ENCODE data around the gene NUDT21.
"Not testable (repeated sequence)": the region's sequence is repeated elsewhere in the genome, so short reads cannot be mapped to it uniquely, and the experiment has no call there.

The NUDT21 gene

DNA sequence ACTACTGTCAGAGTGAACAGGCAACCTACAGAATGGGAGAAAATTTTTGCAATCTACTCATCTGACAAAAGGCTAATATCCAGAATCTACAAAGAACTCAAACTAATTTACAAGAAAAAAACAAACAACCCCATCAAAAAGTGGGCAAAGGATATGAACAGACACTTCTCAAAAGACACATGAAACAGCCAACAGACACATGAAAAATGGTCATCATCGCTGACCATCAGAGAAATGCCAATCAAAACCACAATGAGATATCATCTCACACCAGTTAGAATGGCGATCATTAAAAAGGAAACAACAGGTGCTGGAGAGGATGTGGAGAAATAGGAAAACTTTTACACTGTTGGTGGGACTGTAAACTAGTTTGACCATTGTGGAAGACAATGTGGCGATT is 54.4 kb downstream of the NUDT21 start:
- 0 out of 2 replicates have a peak, but pooled peaks cover 13% of the 10 kb centered on the region for H3K36me3 ChIP-seq (ENCODE audit: insufficient read depth, low read length)
- not testable (repeated sequence) for H3K27me3 ChIP-seq (ENCODE audit: insufficient read depth, low read length); H3K9ac ChIP-seq (ENCODE audit: low read depth, low read length); H3K4me1 ChIP-seq (ENCODE audit: insufficient read depth, low read length); H3K4me3 ChIP-seq (ENCODE audit: low read length); H3K9me3 ChIP-seq (ENCODE audit: insufficient read depth, low read depth, low read length); H3K27ac ChIP-seq (ENCODE audit: low read depth, low read length)
- 82% methylated on average over 2 of the region's 3 CpGs for WGBS

GRCh38 chr16:56389554-56389953 is 61.6 kb downstream of the NUDT21 start:
- H3K4me1 ChIP-seq (ENCODE audit: insufficient read depth, low read length): no peaks in the 10 kb centered on the region
- no peak overlapping the region for H3K4me3 ChIP-seq (ENCODE audit: low read length)
- 93% methylated on average over 3 of the region's 3 CpGs for WGBS
- H3K9ac ChIP-seq (ENCODE audit: low read depth, low read length): no peak overlapping the region
- H3K9me3 ChIP-seq (ENCODE audit: insufficient read depth, low read depth, low read length): peaks cover 8% of the 10 kb centered on the region
- H3K27me3 ChIP-seq (ENCODE audit: insufficient read depth, low read length): no peaks in the 10 kb centered on the region
- no peak overlapping the region for H3K27ac ChIP-seq (ENCODE audit: low read depth, low read length)
- H3K36me3 ChIP-seq (ENCODE audit: insufficient read depth, low read length): peaks cover 43% of the 10 kb centered on the region

GRCh38 chr16:56388209-56388608 is 62.9 kb downstream of the NUDT21 start:
- peaks cover 50% of the 10 kb centered on the region for H3K36me3 ChIP-seq (ENCODE audit: insufficient read depth, low read length)

DNA sequence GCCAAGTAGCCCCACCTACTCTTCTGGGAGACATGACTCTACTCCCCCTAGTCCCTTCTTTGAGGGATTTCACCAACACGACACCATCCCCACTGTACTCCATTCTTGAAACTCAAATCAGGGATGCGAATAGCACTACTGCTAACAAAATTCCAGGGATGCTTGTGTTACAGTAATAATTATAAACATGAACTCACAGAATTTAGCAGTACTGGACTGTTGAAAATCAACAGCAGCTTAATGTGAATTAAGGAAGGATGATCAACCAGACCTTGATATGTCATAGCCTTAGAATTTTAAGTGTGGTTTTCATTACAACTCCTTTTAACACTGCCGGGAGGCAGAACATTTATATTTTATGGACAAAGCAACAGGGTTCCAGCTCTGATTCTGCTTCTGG is 63.7 kb downstream of the NUDT21 start:
- peaks cover 8% of the 10 kb centered on the region for H3K9me3 ChIP-seq (ENCODE audit: insufficient read depth, low read depth, low read length)
- H3K36me3 ChIP-seq (ENCODE audit: insufficient read depth, low read length): peaks cover 50% of the 10 kb centered on the region
- no peaks in the 10 kb centered on the region for H3K27me3 ChIP-seq (ENCODE audit: insufficient read depth, low read length)
- no peak overlapping the region for H3K9ac ChIP-seq (ENCODE audit: low read depth, low read length)
- no peak overlapping the region for H3K27ac ChIP-seq (ENCODE audit: low read depth, low read length)
- H3K4me3 ChIP-seq (ENCODE audit: low read length): no peak overlapping the region
- H3K4me1 ChIP-seq (ENCODE audit: insufficient read depth, low read length): no peaks in the 10 kb centered on the region
- 96% methylated on average over 3 of the region's 3 CpGs for WGBS

More at GRCh38 chr16:56388209-56388608, 62.9 kb downstream of the NUDT21 start:
- H3K27ac ChIP-seq (ENCODE audit: low read depth, low read length): no peak overlapping the region
- no peak overlapping the region for H3K4me3 ChIP-seq (ENCODE audit: low read length)
- H3K9me3 ChIP-seq (ENCODE audit: insufficient read depth, low read depth, low read length): peaks cover 8% of the 10 kb centered on the region
- H3K27me3 ChIP-seq (ENCODE audit: insufficient read depth, low read length): no peaks in the 10 kb centered on the region
- H3K4me1 ChIP-seq (ENCODE audit: insufficient read depth, low read length): no peaks in the 10 kb centered on the region
- no peak overlapping the region for H3K9ac ChIP-seq (ENCODE audit: low read depth, low read length)

- Histone ChIP-seq H3K36me3 (ENCODE audit: insufficient read depth, low read length) (peaks cover 49% of the 10 kb centered on the region), H3K9ac (ENCODE audit: low read depth, low read length) (no peak overlapping the region), H3K9me3 (ENCODE audit: insufficient read depth, low read depth, low read length) (peaks cover 26% of the 10 kb centered on the region), H3K4me3 (ENCODE audit: low read length) (no peak overlapping the region), H3K4me1 (ENCODE audit: insufficient read depth, low read length) (no peaks in the 10 kb centered on the region), H3K27ac (ENCODE audit: low read depth, low read length) (no peak overlapping the region), H3K27me3 (ENCODE audit: insufficient read depth, low read length) (no peaks in the 10 kb centered on the region)
- WGBS: 91% methylated on average over 4 of the region's 4 CpGs
Measured at GRCh38 chr16:56384074-56384721, 66.9 kb downstream of the NUDT21 start.

DNA sequence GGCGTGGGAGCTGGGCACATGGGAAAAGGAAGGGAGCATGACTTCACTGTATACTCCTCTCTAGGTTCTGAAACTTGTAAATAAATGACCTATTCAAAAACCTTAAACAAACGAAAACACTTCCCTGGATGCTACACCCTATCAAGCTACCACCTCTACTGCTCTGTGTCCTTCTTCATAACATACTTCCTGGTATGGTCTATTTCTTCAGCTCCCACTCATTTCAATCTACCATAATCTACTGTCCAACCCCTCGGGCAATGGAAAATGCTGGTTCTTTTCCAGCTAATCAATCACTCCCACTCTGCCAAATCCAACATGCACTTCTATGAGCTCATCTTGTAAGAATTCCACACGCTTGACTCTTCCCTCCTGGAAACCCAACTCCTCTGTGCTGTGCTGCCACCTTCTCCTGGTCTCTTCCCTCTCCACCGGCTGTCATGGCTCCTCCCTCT is 68.2 kb downstream of the NUDT21 start:
- H3K4me3 ChIP-seq (ENCODE audit: low read length): no peak overlapping the region
- no peaks in the 10 kb centered on the region for H3K27me3 ChIP-seq (ENCODE audit: insufficient read depth, low read length)
- H3K36me3 ChIP-seq (ENCODE audit: insufficient read depth, low read length): peaks cover 47% of the 10 kb centered on the region
- H3K9ac ChIP-seq (ENCODE audit: low read depth, low read length): no peak overlapping the region
- 88% methylated on average over 5 of the region's 5 CpGs for WGBS
- no peaks in the 10 kb centered on the region for H3K4me1 ChIP-seq (ENCODE audit: insufficient read depth, low read length)
- H3K9me3 ChIP-seq (ENCODE audit: insufficient read depth, low read depth, low read length): peaks cover 29% of the 10 kb centered on the region
- no peak overlapping the region for H3K27ac ChIP-seq (ENCODE audit: low read depth, low read length)

DNA sequence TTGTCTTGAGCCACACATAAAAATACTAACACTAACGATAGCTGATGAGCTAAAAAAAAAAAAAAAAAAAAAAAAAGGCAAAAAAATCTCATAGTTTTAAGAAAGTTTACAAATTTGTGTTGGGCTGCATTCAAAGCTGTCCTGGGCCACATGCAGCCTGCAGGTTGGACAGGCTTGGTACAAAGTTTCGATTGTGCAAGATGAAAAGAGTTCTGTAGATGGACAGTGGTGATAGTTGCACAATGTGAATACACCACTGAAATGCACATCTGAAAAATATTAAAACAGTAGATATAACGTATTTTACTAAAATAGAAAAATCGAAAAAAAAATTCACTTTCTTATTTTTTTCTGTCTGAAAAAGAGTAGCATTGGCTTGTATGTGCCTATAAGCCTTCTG is 68.7 kb downstream of the NUDT21 start:
- 100% methylated on average over 1 of the region's 4 CpGs for WGBS
- H3K27ac ChIP-seq (ENCODE audit: low read depth, low read length): no peak overlapping the region
- no peaks in the 10 kb centered on the region for H3K4me1 ChIP-seq (ENCODE audit: insufficient read depth, low read length)
- H3K9me3 ChIP-seq (ENCODE audit: insufficient read depth, low read depth, low read length): peaks cover 29% of the 10 kb centered on the region
- no peak overlapping the region for H3K9ac ChIP-seq (ENCODE audit: low read depth, low read length)
- no peaks in the 10 kb centered on the region for H3K27me3 ChIP-seq (ENCODE audit: insufficient read depth, low read length)
- no peak overlapping the region for H3K4me3 ChIP-seq (ENCODE audit: low read length)
- peaks cover 42% of the 10 kb centered on the region for H3K36me3 ChIP-seq (ENCODE audit: insufficient read depth, low read length)

DNA sequence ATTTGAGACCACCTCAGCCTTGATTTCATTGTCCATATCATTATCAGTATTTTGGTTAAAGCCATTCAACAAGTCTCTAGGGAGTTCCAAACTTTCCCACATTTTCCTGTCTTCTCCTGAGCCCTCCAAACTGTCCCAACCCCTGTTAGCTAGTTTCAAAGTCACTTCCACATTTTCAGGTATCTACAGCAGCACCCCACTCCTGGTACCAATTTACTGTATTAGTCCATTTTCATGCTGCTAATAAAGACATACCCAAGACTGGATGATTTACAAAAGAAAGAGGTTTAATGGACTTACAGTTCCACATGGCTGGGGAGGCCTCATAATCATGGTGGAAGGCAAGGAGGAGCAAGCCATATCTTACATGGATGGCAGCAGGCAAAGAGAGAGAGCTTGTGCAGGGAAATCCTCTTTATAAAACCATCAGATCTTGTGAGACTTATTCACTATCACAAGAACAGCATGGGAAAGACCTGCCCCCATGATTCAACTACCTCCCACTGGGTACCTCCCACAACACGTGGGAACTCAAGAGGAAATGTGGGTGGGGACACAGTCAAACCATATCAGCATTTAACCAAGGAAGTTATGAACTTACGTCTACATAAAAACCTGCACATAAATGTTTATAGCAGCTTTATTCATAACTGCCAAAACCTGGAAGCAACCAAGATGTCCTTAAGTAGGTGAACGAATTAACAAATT is 70.2 kb downstream of the NUDT21 start:
- H3K36me3 ChIP-seq (ENCODE audit: insufficient read depth, low read length): peaks cover 41% of the 10 kb centered on the region
- H3K27ac ChIP-seq (ENCODE audit: low read depth, low read length); H3K27me3 ChIP-seq (ENCODE audit: insufficient read depth, low read length); H3K4me1 ChIP-seq (ENCODE audit: insufficient read depth, low read length); H3K4me3 ChIP-seq (ENCODE audit: low read length); H3K9ac ChIP-seq (ENCODE audit: low read depth, low read length): not testable (repeated sequence)
- 88% methylated on average over 2 of the region's 3 CpGs for WGBS
- H3K9me3 ChIP-seq (ENCODE audit: insufficient read depth, low read depth, low read length): peaks cover 29% of the 10 kb centered on the region

Data from HUES64 (cell line).